Keratinocyte (primary cell): Measurements from ENCODE around the gene TNFRSF25. TPM values are rescaled to one million over a fixed set of nuclear protein-coding genes. Genes with fewer than 3 reads are reported as not detected.

Experiments
- DNase-seq: peaks from one replicate; pipeline ENCODE4 v3.0.0-alpha.2; 2011; ENCODE audit warnings: low read depth, missing footprints, low spot score
- FAIRE-seq: peaks from 2 replicates; lab custom pipeline; 2011; peaks lifted over from hg19 to GRCh38; lab: Jason Lieb, UNC
- H2AFZ ChIP-seq: 2 replicates; pipeline ENCODE4 v1.6.0; 2012; ENCODE audit warnings: low read length, control low read depth, inconsistent platforms; ENCODE audit not compliant: control insufficient read depth
- H3K27ac ChIP-seq: 2 replicates; pipeline ENCODE4 v1.5.1; 2011; ENCODE audit warnings: low read length; ENCODE audit not compliant: control insufficient read depth, insufficient read depth
- H3K27me3 ChIP-seq: 3 replicates; pipeline ENCODE4 v1.6.0; 2011; ENCODE audit warnings: low read length; ENCODE audit not compliant: control insufficient read depth, insufficient read depth; ENCODE audit errors: extremely low read depth
- H3K36me3 ChIP-seq, 2 experiments: 2 replicates in 1 of 2; 3 replicates in 1 of 2; pipeline ENCODE4 v1.5.1; 2011; ENCODE audit warnings: low read length in 2 of 2, mild to moderate bottlenecking in 1 of 2; ENCODE audit not compliant: control insufficient read depth in 2 of 2, insufficient read depth in 2 of 2; ENCODE audit errors: extremely low read depth in 1 of 2
- H3K4me1 ChIP-seq: 3 replicates; pipeline ENCODE4 v1.5.1; 2011; ENCODE audit warnings: low read length; ENCODE audit not compliant: control insufficient read depth, insufficient read depth; ENCODE audit errors: extremely low read depth
- H3K4me2 ChIP-seq: 3 replicates; pipeline ENCODE4 v1.6.0; 2011; ENCODE audit warnings: low read depth, low read length; ENCODE audit not compliant: control insufficient read depth, insufficient read depth; ENCODE audit errors: extremely low read depth
- H3K4me3 ChIP-seq, 3 experiments: fragments of 200-600 bp in 1 of 3; sonication (generic) in 1 of 3; 2 replicates in 2 of 3; 3 replicates in 1 of 3; pipeline ENCODE4 v1.5.1; 2011 to 2016; ENCODE audit warnings: low read length in 3 of 3, mild to moderate bottlenecking in 3 of 3, control low read depth in 2 of 3, inconsistent platforms in 1 of 3, low read depth in 1 of 3, mixed read lengths in 1 of 3, mixed run types in 1 of 3, moderate library complexity in 1 of 3; ENCODE audit not compliant: control insufficient read depth in 2 of 3, insufficient read depth in 2 of 3; ENCODE audit errors: extremely low read depth in 1 of 3
- H3K79me2 ChIP-seq: 2 replicates; pipeline ENCODE4 v1.6.0; 2012; ENCODE audit warnings: low read length; ENCODE audit not compliant: control insufficient read depth, insufficient read depth
- H3K9ac ChIP-seq: 3 replicates; pipeline ENCODE4 v1.6.0; 2011; ENCODE audit warnings: low read length; ENCODE audit not compliant: control insufficient read depth, insufficient read depth; ENCODE audit errors: extremely low read depth
- H3K9me1 ChIP-seq: 3 replicates; pipeline ENCODE4 v1.6.0; 2011; ENCODE audit warnings: low read length; ENCODE audit not compliant: control insufficient read depth, insufficient read depth; ENCODE audit errors: extremely low read depth
- H3K9me3 ChIP-seq: 2 replicates; pipeline ENCODE4 v1.5.1; 2012; ENCODE audit warnings: low read depth, low read length; ENCODE audit not compliant: control insufficient read depth
- H4K20me1 ChIP-seq: 3 replicates; pipeline ENCODE4 v1.6.0; 2011; ENCODE audit warnings: low read length; ENCODE audit not compliant: control insufficient read depth, insufficient read depth; ENCODE audit errors: extremely low read depth
- CTCF ChIP-seq, 3 experiments: IDR thresholded peaks in 1 of 3; conservative IDR thresholded peaks in 1 of 3; optimal IDR thresholded peaks in 1 of 3; 2 replicates in 2 of 3; 3 replicates in 1 of 3; pipeline versions ENCODE3 to v1.5.1; 2011; ENCODE audit warnings: low read length in 3 of 3, mild to moderate bottlenecking in 3 of 3, moderate library complexity in 2 of 3, control low read depth in 1 of 3, inconsistent platforms in 1 of 3; ENCODE audit not compliant: insufficient read depth in 2 of 3; ENCODE audit errors: extremely low read depth in 1 of 3
- EZH2 ChIP-seq: IDR thresholded peaks from one replicate; pipeline ENCODE4 v1.6.1; 2012; ENCODE audit warnings: inconsistent platforms, mild to moderate bottlenecking, low read length, moderate library complexity
- dilution Hi-C: fragments of 300-500 bp; cut with MboI; formaldehyde crosslinking; loops from one replicate; pipeline ENCODE4 v1.7.0; 2020; ENCODE audit warnings: low sequenced_read_pairs; ENCODE audit not compliant: extremely low pct_ligation_motif_present
- polyA plus RNA-seq, 5 experiments: library from polyadenylated mRNA; depleted of rRNA in 3 of 5; stranded (reverse) in 3 of 5; stranded (forward) in 1 of 5; unstranded in 1 of 5; fragments of >200 nt; gene quantifications; 1 replicate in 1 of 5; 2 replicates in 3 of 5; 3 replicates in 1 of 5; pipeline versions ENCODE4 v1.2.1 to v1.2.3, GENCODE V29; 2011 to 2012; ENCODE audit warnings: missing spikeins in 2 of 5, low read depth in 1 of 5, low replicate concordance in 1 of 5

Gene TNFRSF25
- polyA plus RNA-seq, 1 donor (not counting 4 experiments of a cell fraction or from before 2014, with no cell fraction given), result 12.4 TPM

GRCh38 chr1:6508816-6509189 lies 42.8 kb upstream of the TNFRSF25 start:
- no peaks in the 10 kb centered on the region for H3K36me3 ChIP-seq
- no peaks in the 10 kb centered on the region for H3K4me1 ChIP-seq
- dilution Hi-C loops, result no loop called here
- no peaks in the 10 kb centered on the region for H3K9me3 ChIP-seq
- H3K79me2 ChIP-seq, result no peaks in the 10 kb centered on the region
- no peak overlapping the region for H2AFZ ChIP-seq
- H3K4me3 ChIP-seq, result no peak overlapping the region
- DNase-seq, result no peak
- TF ChIP-seq EZH2, result no peak
- no peak for TF ChIP-seq CTCF (optimal IDR thresholded peaks at IDR 0.05 in 1 of 3, IDR thresholded peaks at IDR 0.05 in 1 of 3, conservative IDR thresholded peaks at IDR 0.05 in 1 of 3; ENCODE audit: extremely low read depth in 1 of 3, insufficient read depth in 2 of 3, low read length in 3 of 3)
- no peak overlapping the region for H3K9ac ChIP-seq
- FAIRE-seq, result no peak
- no peaks in the 10 kb centered on the region for H4K20me1 ChIP-seq
- H3K27ac ChIP-seq, result no peak overlapping the region
- H3K4me2 ChIP-seq, result no peak overlapping the region
- H3K27me3 ChIP-seq, result peaks cover 4% of the 10 kb centered on the region
- H3K9me1 ChIP-seq, result no peaks in the 10 kb centered on the region

GRCh38 chr1:6508154-6508815 lies 42.3 kb upstream of the TNFRSF25 start:
- no peaks in the 10 kb centered on the region for H4K20me1 ChIP-seq
- dilution Hi-C loops, result no loop called here
- no peaks in the 10 kb centered on the region for H3K9me3 ChIP-seq
- no peaks in the 10 kb centered on the region for H3K4me1 ChIP-seq
- FAIRE-seq (no peak), DNase-seq (no peak)
- no peaks in the 10 kb centered on the region for H3K79me2 ChIP-seq
- no peak overlapping the region for H2AFZ ChIP-seq
- no peak overlapping the region for H3K9ac ChIP-seq
- peaks cover 4% of the 10 kb centered on the region for H3K27me3 ChIP-seq
- no peak for TF ChIP-seq CTCF (optimal IDR thresholded peaks at IDR 0.05 in 1 of 3, IDR thresholded peaks at IDR 0.05 in 1 of 3, conservative IDR thresholded peaks at IDR 0.05 in 1 of 3; ENCODE audit: extremely low read depth in 1 of 3, insufficient read depth in 2 of 3, low read length in 3 of 3)
- TF ChIP-seq EZH2, result no peak
- no peaks in the 10 kb centered on the region for H3K36me3 ChIP-seq
- H3K27ac ChIP-seq, result no peak overlapping the region
- no peak overlapping the region for H3K4me2 ChIP-seq
- no peak overlapping the region for H3K4me3 ChIP-seq
- H3K9me1 ChIP-seq, result no peaks in the 10 kb centered on the region
